ENCODE results near the gene CXCL14. TPM values are rescaled to one million over a fixed set of nuclear protein-coding genes. Genes with fewer than 3 reads are reported as not detected.

CXCL14 gene
- total RNA-seq, 1 experiment from 2014 or later: not detected

- DNase-seq: no peak
- Histone ChIP-seq H3K27me3 (ENCODE audit: low read length) (no peaks in the 10 kb centered on the region), H3K27ac (ENCODE audit: low read length) (no peak overlapping the region), H4K20me1 (ENCODE audit: insufficient read depth, low read depth, low read length) (no peaks in the 10 kb centered on the region), H3K9me2 (replicated peaks; ENCODE audit: insufficient read depth, low read length) (no peaks in the 10 kb centered on the region), H3K4me2 (ENCODE audit: low read depth, low read length, poor library complexity, severe bottlenecking) (no peak overlapping the region), H3K9ac (ENCODE audit: low read length) (no peak overlapping the region), H3K79me2 (ENCODE audit: low read length) (no peaks in the 10 kb centered on the region), H3K4me3 (ENCODE audit: low read length) (no peak overlapping the region), H3K4me1 (ENCODE audit: low read length) (no peaks in the 10 kb centered on the region), H3K9me3 (ENCODE audit: low read length) (no peaks in the 10 kb centered on the region), H3K36me3 (ENCODE audit: insufficient read depth, low read length) (no peaks in the 10 kb centered on the region), H2AFZ (ENCODE audit: low read length) (no peak overlapping the region)
Observed at GRCh38 chr5:135547590-135548254, 31.1 kb downstream of the CXCL14 start.

DNA sequence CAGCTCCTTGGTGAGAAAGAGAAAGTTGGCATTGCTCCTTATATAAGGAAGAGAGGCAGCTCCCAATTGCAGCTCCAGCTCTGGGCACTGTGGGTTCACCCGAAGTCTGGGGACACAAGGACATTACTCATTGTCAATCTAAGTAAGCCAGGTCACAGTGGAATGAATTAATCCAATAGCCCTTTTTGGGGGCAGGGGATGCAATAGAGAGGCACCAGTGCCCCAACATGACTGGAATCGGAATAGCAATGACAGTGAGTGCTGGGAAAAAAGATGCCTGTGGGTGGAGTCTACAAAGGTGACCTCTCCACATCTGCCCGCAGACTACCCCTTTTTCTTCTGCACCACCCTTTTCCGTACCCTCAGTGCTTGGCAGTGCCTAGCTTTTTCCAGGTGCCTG lies 31.9 kb downstream of the CXCL14 start:
- no peaks in the 10 kb centered on the region for H3K27me3 ChIP-seq (ENCODE audit: low read length)
- no peak overlapping the region for H3K4me3 ChIP-seq (ENCODE audit: low read length)
- no peaks in the 10 kb centered on the region for H3K9me3 ChIP-seq (ENCODE audit: low read length)

DNA sequence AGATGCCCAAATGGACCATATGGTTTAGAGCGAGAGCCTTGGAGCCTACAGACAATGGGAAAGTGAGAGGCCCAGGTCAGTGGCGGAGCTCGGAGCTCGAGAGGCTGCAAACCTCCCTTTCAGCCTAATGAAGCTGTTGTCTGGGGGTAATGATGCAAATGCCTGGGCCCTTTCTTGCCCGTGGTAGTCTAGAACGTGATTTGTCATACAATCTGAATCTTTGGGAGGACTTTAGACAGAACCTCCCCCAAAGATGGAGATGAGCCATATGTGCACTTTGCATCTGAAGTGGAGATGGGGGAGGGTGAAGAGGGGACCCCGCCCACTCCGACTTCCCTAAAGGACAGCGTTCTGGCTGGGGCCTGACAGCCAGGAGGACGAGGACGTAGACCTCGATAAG lies 32.7 kb downstream of the CXCL14 start:
- Histone ChIP-seq H3K27me3 (ENCODE audit: low read length) (no peaks in the 10 kb centered on the region), H2AFZ (ENCODE audit: low read length) (no peak overlapping the region), H3K4me3 (ENCODE audit: low read length) (no peak overlapping the region), H3K9me3 (ENCODE audit: low read length) (no peaks in the 10 kb centered on the region), H3K36me3 (ENCODE audit: insufficient read depth, low read length) (no peaks in the 10 kb centered on the region), H3K9ac (ENCODE audit: low read length) (no peak overlapping the region), H4K20me1 (ENCODE audit: insufficient read depth, low read depth, low read length) (no peaks in the 10 kb centered on the region), H3K27ac (ENCODE audit: low read length) (no peak overlapping the region), H3K9me2 (replicated peaks; ENCODE audit: insufficient read depth, low read length) (no peaks in the 10 kb centered on the region), H3K4me1 (ENCODE audit: low read length) (no peaks in the 10 kb centered on the region), H3K4me2 (ENCODE audit: low read depth, low read length, poor library complexity, severe bottlenecking) (no peak overlapping the region), H3K79me2 (ENCODE audit: low read length) (no peaks in the 10 kb centered on the region)
- DNase-seq: no peak

More for the DNA sequence above, 31.9 kb downstream of the CXCL14 start:
- no peaks in the 10 kb centered on the region for H3K36me3 ChIP-seq (ENCODE audit: insufficient read depth, low read length)
- H3K9me2 ChIP-seq (replicated peaks; ENCODE audit: insufficient read depth, low read length): no peaks in the 10 kb centered on the region
- H3K4me2 ChIP-seq (ENCODE audit: low read depth, low read length, poor library complexity, severe bottlenecking): no peak overlapping the region
- no peak overlapping the region for H3K27ac ChIP-seq (ENCODE audit: low read length)
- no peak overlapping the region for H2AFZ ChIP-seq (ENCODE audit: low read length)
- no peaks in the 10 kb centered on the region for H4K20me1 ChIP-seq (ENCODE audit: insufficient read depth, low read depth, low read length)
- H3K4me1 ChIP-seq (ENCODE audit: low read length): no peaks in the 10 kb centered on the region
- no peaks in the 10 kb centered on the region for H3K79me2 ChIP-seq (ENCODE audit: low read length)
- DNase-seq: no peak
- H3K9ac ChIP-seq (ENCODE audit: low read length): no peak overlapping the region

- Histone ChIP-seq H3K9me2 (replicated peaks; ENCODE audit: insufficient read depth, low read length) (no peaks in the 10 kb centered on the region), H3K27me3 (ENCODE audit: low read length) (no peaks in the 10 kb centered on the region), H3K36me3 (ENCODE audit: insufficient read depth, low read length) (no peaks in the 10 kb centered on the region), H2AFZ (ENCODE audit: low read length) (no peak overlapping the region), H3K4me1 (ENCODE audit: low read length) (no peaks in the 10 kb centered on the region), H4K20me1 (ENCODE audit: insufficient read depth, low read depth, low read length) (no peaks in the 10 kb centered on the region), H3K79me2 (ENCODE audit: low read length) (no peaks in the 10 kb centered on the region), H3K4me2 (ENCODE audit: low read depth, low read length, poor library complexity, severe bottlenecking) (no peak overlapping the region), H3K9ac (ENCODE audit: low read length) (no peak overlapping the region), H3K9me3 (ENCODE audit: low read length) (no peaks in the 10 kb centered on the region), H3K27ac (ENCODE audit: low read length) (no peak overlapping the region), H3K4me3 (ENCODE audit: low read length) (no peak overlapping the region)
- DNase-seq: no peak
Observed at GRCh38 chr5:135545099-135545498, 33.7 kb downstream of the CXCL14 start.

- Histone ChIP-seq H3K36me3 (ENCODE audit: insufficient read depth, low read length) (no peaks in the 10 kb centered on the region), H3K79me2 (ENCODE audit: low read length) (no peaks in the 10 kb centered on the region), H3K9me3 (ENCODE audit: low read length) (no peaks in the 10 kb centered on the region), H4K20me1 (ENCODE audit: insufficient read depth, low read depth, low read length) (no peaks in the 10 kb centered on the region), H3K9me2 (replicated peaks; ENCODE audit: insufficient read depth, low read length) (no peaks in the 10 kb centered on the region), H3K4me2 (ENCODE audit: low read depth, low read length, poor library complexity, severe bottlenecking) (no peak overlapping the region), H3K27ac (ENCODE audit: low read length) (no peak overlapping the region), H3K4me1 (ENCODE audit: low read length) (no peaks in the 10 kb centered on the region), H3K9ac (ENCODE audit: low read length) (no peak overlapping the region), H3K4me3 (ENCODE audit: low read length) (no peak overlapping the region), H3K27me3 (ENCODE audit: low read length) (no peaks in the 10 kb centered on the region), H2AFZ (ENCODE audit: low read length) (no peak overlapping the region)
- DNase-seq: no peak
Observed at GRCh38 chr5:135543485-135544304, 35.1 kb downstream of the CXCL14 start.

GRCh38 chr5:135543001-135543484 lies 35.7 kb downstream of the CXCL14 start:
- Histone ChIP-seq H3K4me1 (ENCODE audit: low read length) (no peaks in the 10 kb centered on the region), H2AFZ (ENCODE audit: low read length) (no peak overlapping the region), H3K4me2 (ENCODE audit: low read depth, low read length, poor library complexity, severe bottlenecking) (no peak overlapping the region), H3K9me3 (ENCODE audit: low read length) (no peaks in the 10 kb centered on the region), H3K27ac (ENCODE audit: low read length) (no peak overlapping the region), H3K36me3 (ENCODE audit: insufficient read depth, low read length) (no peaks in the 10 kb centered on the region), H3K9ac (ENCODE audit: low read length) (no peak overlapping the region), H3K79me2 (ENCODE audit: low read length) (no peaks in the 10 kb centered on the region), H3K9me2 (replicated peaks; ENCODE audit: insufficient read depth, low read length) (no peaks in the 10 kb centered on the region), H4K20me1 (ENCODE audit: insufficient read depth, low read depth, low read length) (no peaks in the 10 kb centered on the region), H3K4me3 (ENCODE audit: low read length) (no peak overlapping the region), H3K27me3 (ENCODE audit: low read length) (no peaks in the 10 kb centered on the region)
- DNase-seq: no peak

DNA sequence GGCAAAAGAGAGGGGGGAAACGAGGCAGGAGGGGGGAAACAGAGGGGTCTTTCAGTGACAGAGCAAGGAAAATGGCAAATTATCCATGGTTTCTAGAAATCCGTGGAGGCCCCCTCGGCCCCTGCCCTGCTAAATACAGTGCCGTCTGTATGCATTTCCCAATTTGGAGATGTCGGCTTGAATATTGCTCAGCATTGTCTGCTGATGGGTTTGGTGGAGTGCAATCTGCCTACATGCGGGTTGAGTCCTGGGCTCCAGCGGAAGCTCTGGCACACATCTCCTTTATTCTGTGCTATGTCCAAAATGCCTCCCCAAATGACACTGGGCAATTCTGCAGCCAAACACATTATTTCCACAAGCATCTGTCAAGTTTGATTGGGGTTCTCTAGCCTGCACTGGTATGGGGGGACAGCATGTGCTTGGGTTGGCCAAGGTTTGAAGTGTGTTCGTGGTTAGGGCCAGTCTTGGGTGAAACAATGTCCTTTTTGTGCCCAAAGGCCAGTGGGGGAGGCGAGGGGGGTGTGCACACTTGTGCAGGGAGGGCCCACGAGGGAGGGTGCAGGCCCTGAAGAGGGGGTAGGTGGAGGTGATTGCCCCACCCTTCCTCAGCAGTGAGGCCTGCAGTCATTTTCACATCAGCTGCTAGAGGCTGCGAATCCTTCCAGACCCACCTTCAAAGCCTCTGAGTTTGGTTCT lies 36.8 kb downstream of the CXCL14 start:
- Histone ChIP-seq H3K27ac (ENCODE audit: low read length) (no peak overlapping the region), H3K79me2 (ENCODE audit: low read length) (no peaks in the 10 kb centered on the region), H3K9me2 (replicated peaks; ENCODE audit: insufficient read depth, low read length) (no peaks in the 10 kb centered on the region), H3K4me3 (ENCODE audit: low read length) (no peak overlapping the region), H3K4me2 (ENCODE audit: low read depth, low read length, poor library complexity, severe bottlenecking) (no peak overlapping the region), H2AFZ (ENCODE audit: low read length) (no peak overlapping the region), H3K9ac (ENCODE audit: low read length) (no peak overlapping the region), H3K36me3 (ENCODE audit: insufficient read depth, low read length) (no peaks in the 10 kb centered on the region), H3K9me3 (ENCODE audit: low read length) (no peaks in the 10 kb centered on the region), H4K20me1 (ENCODE audit: insufficient read depth, low read depth, low read length) (no peaks in the 10 kb centered on the region), H3K4me1 (ENCODE audit: low read length) (no peaks in the 10 kb centered on the region), H3K27me3 (ENCODE audit: low read length) (no peaks in the 10 kb centered on the region)
- no peak for DNase-seq

GRCh38 chr5:135539430-135540005 lies 39.3 kb downstream of the CXCL14 start:
- Histone ChIP-seq H3K9me3 (ENCODE audit: low read length) (no peaks in the 10 kb centered on the region), H3K4me2 (ENCODE audit: low read depth, low read length, poor library complexity, severe bottlenecking) (no peak overlapping the region), H2AFZ (ENCODE audit: low read length) (no peak overlapping the region), H3K9me2 (replicated peaks; ENCODE audit: insufficient read depth, low read length) (no peaks in the 10 kb centered on the region), H3K4me3 (ENCODE audit: low read length) (no peak overlapping the region), H3K27ac (ENCODE audit: low read length) (no peak overlapping the region), H3K79me2 (ENCODE audit: low read length) (no peaks in the 10 kb centered on the region), H3K36me3 (ENCODE audit: insufficient read depth, low read length) (no peaks in the 10 kb centered on the region), H3K4me1 (ENCODE audit: low read length) (no peaks in the 10 kb centered on the region), H3K9ac (ENCODE audit: low read length) (no peak overlapping the region), H4K20me1 (ENCODE audit: insufficient read depth, low read depth, low read length) (no peaks in the 10 kb centered on the region), H3K27me3 (ENCODE audit: low read length) (no peaks in the 10 kb centered on the region)
- DNase-seq: no peak
